GM18951 (cell line): ENCODE data around the gene VASH2.
A peak's percentile ranks its signal among the peaks of the same experiment; 100 is the strongest.
"Not testable (repeated sequence)": the region's sequence is repeated elsewhere in the genome, so short reads cannot be mapped to it uniquely, and the experiment has no call there.

Source experiments
- POLR2A ChIP-seq: IDR thresholded peaks from 4 replicates; pipeline ENCODE4 v1.6.1; 2011; ENCODE audit warnings: mild to moderate bottlenecking; ENCODE audit not compliant: insufficient read length, insufficient read depth; ENCODE audit errors: extremely low read depth
- in situ Hi-C: fragments of 300-500 bp; cut with MboI; formaldehyde crosslinking; loops from one replicate; pipeline ENCODE4 v1.12.0; 2022; ENCODE audit warnings: low sequenced_read_pairs, mixed read lengths, inconsistent platforms; ENCODE audit not compliant: unreplicated experiment

The VASH2 gene

GRCh38 chr1:212950243-212951125 lies at the start of gene VASH2:
TSS of gene VASH2 (plus strand) at chr1:212950541. CDS start at chr1:212951543, 1,002 bp downstream.
- peak; percentile 57 for TF ChIP-seq POLR2A
- in situ Hi-C loops = no loop called here

- TF ChIP-seq POLR2A = no peak
- in situ Hi-C loops = no loop called here
Observed at GRCh38 chr1:212901290-212901689, 49.1 kb upstream of the VASH2 start.

DNA sequence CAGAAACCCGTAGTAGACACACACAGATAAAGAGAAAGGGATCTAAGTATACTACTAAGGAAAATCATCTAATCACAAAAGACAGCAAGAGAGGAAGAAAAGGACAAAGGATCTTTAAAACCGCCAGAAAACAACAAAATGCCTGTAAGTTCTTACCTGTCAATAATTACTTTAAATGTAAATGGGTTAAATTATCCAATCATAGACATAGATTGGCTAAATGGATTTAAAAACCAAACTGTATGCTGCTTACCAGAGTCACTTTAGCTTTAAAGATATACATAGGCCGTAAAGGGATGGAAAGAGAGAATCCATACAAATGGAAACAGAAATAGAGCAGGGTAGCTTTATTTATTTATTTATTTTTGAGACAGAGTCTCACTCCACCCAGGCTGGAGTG lies 48.3 kb upstream of the VASH2 start:
- in situ Hi-C loops = no loop called here
- no peak for TF ChIP-seq POLR2A

- in situ Hi-C loops = no loop called here
- TF ChIP-seq POLR2A = no peak
Observed at GRCh38 chr1:212903664-212904063, 46.7 kb upstream of the VASH2 start.

DNA sequence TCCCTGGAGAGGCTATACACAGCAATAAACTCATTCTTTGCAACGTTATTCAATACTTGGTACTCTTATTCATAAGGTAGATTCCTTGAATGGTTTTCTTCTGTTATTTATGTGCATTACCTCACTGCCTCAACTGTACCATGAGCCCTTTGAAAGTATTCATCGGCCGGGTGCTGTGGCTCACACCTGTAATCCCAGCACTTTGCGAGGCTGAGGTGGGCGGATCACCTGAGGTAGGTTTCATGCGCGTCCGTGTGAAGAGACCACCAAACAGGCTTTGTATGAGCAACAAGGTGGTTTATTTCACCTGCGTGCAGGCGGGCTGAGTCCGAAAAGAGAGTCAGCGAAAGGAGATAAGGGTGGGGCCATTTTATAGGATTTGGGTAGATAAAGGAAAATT lies 42.3 kb upstream of the VASH2 start:
- in situ Hi-C loops = not testable (repeated sequence)

DNA sequence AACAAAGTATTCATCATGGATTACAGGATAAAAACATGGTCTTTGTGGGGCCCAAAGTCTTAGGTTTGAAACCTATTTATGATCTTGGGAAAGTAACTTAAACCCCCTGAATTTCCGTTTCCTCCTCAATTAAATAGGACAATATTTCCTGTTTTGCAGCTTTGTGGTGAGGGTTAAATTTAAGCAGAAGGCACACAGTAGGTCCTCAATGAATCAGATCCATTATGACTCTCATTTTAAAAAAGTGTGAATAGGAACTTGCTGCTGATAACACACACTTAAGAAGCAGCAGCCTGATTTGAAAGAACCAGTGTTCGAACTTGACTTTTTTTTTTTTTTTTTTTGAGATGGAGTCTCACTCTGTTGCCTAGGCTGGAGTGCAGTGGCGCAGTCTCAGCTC lies 41.4 kb upstream of the VASH2 start:
- no peak for TF ChIP-seq POLR2A
- in situ Hi-C loops = no loop called here

DNA sequence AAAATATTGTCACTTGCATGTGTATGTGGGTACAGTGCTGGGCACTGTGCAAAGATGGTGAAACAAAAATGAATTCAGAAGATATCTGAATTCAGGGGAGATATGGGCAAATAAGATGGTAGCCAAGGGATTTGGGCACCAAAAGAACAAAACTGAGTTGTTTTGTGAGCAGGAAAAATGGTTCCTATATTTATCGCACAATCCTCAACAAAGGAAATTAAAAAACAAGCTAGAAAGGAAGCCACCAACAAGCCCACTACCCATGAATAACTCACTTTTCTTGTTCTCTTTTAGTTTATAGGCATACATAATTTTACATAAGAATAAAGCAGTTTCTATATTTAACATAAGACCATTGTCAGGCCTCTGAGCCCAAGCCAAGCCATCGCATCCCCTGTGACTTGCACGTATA lies 40.7 kb upstream of the VASH2 start:
- TF ChIP-seq POLR2A = no peak
- in situ Hi-C loops = no loop called here

GRCh38 chr1:212910213-212910612 lies 40.1 kb upstream of the VASH2 start:
- in situ Hi-C loops = not testable (repeated sequence)

GRCh38 chr1:212913638-212914037 lies 36.7 kb upstream of the VASH2 start:
- in situ Hi-C loops = not testable (repeated sequence)

DNA sequence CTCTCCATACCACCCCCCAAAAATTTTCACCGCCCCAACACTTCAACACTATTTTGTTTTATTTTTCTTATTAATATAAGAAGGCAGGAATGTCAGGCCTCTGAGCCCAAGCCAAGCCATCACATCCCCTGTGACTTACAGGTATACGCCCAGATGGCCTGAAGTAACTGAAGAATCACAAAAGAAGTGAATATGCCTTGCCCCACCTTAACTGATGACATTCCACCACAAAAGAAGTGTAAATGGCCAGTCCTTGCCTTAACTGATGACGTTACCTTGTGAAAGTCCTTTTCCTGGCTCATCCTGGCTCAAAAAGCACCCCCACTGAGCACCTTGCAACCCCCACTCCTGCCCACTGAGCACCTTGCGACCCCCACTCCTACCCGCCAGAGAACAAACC lies 36.2 kb upstream of the VASH2 start:
- in situ Hi-C loops = not testable (repeated sequence)

GRCh38 chr1:212914789-212915188 lies 35.6 kb upstream of the VASH2 start:
- in situ Hi-C loops = no loop called here
- TF ChIP-seq POLR2A = no peak

DNA sequence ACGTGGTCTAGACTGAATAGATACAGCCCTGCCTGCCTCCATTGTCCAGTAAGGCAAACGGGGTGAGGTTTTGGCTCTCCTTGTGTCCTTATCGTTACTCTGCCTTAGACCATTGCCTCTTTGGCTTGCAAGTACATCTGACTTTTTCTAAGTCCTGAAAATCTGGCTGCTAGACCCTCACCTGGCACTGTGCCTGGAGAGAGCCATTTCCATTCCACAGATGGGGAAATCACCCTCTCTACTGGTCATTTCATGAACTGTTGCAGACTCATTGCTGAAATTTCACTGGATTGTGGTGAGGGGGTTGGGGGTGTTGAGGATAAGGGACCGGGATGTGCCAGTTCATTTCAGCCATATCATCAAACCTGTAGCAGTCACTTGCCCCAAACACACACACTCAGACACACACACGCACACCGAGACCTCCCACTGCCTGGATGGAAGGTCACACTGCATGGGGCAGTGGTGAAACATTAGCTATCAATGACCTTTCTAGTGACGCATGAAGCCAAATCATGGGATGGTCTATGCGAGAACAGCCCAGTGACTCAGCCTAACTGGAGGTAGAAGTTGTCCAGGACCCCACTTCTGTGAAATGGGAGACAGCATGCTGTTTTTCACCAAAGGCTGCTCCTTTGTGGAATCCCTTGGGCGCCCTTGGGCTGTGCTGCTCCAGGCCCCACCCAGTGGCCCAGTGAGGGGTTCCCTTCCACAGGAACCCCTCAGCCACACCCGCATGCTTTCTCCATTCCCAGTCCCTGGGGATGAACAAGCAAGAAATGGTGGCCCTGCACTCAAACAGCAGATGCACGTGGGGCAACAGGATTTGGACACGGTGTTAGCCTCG lies 34.9 kb upstream of the VASH2 start:
- in situ Hi-C loops = no loop called here
- no peak for TF ChIP-seq POLR2A

DNA sequence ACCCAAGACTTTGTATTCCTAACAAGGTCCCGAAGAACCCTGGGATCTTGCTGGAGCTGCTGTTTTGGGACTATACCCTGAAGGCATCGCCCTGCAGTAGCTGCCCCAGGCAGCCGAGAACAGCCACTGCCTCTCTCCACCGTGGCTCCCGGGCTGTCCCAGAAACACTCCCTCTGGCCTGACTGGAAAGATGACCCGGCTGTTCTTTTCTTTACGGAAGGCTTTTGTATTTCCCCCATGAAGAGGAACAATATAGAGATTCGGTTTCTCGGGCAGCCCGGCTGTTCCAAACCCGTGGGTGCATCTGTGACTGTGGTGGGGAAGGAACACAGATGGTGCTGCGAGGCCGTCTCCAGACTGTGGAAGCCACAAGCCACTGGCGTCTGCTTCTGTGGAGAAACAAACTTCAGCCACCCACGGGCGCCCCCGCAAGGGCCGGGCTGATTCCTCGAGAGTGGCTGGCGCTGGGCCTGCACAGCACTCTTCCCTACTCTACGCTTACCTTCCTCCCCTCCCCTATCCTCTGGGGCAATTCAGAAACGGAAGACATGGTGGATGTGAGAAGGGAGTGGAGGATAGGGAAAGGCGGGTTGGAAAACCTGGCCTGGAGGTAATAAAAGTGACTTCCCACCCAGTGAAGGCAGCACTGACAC lies 33.7 kb upstream of the VASH2 start:
- in situ Hi-C loops = no loop called here
- TF ChIP-seq POLR2A = no peak

DNA sequence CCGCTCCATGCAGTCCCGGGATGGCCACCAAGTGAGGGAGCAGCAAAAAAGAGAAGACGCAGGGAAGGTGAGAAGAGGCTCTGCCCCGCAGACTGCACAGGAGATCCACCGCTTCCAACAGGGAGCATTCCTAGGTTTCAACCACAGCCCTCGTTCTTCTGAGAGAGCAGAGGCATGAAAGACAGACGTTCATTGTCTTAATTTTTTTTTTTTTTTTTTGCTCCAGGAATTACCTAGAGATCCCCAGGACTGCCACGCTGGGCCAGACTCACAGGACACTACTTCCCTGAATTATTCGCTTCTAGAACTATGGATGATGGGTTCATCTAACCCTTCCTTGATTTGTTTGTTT lies 33.2 kb upstream of the VASH2 start:
- no peak for TF ChIP-seq POLR2A
- in situ Hi-C loops = no loop called here
